WI38 (cell line): ENCODE data around the gene PIK3IP1.

ENCODE experiments used
- H3K4me3 ChIP-seq: 2 replicates; pipeline ENCODE4 v1.5.1; 2011; ENCODE audit warnings: low read depth, mild to moderate bottlenecking, control low read depth, low read length
- CTCF ChIP-seq: IDR thresholded peaks from 2 replicates; pipeline ENCODE4 v1.5.1; 2012; ENCODE audit warnings: low read depth, mild to moderate bottlenecking, control low read depth, low read length

The PIK3IP1 gene

GRCh38 chr22:31334329-31334728, 42.0 kb upstream of the PIK3IP1 start:
- no peak for TF ChIP-seq CTCF
- no peak overlapping the region for H3K4me3 ChIP-seq

GRCh38 chr22:31333641-31334040, 41.4 kb upstream of the PIK3IP1 start:
- no peak for TF ChIP-seq CTCF
- H3K4me3 ChIP-seq, result no peak overlapping the region

- no peak overlapping the region for H3K4me3 ChIP-seq
- no peak for TF ChIP-seq CTCF
Observed at GRCh38 chr22:31332886-31333285, 40.6 kb upstream of the PIK3IP1 start.

GRCh38 chr22:31332010-31332409, 39.7 kb upstream of the PIK3IP1 start:
- no peak for TF ChIP-seq CTCF
- no peak overlapping the region for H3K4me3 ChIP-seq

- no peak overlapping the region for H3K4me3 ChIP-seq
- TF ChIP-seq CTCF, result no peak
Observed at GRCh38 chr22:31329453-31330215, 37.3 kb upstream of the PIK3IP1 start.

- TF ChIP-seq CTCF, result no peak
- H3K4me3 ChIP-seq, result no peak overlapping the region
Observed at GRCh38 chr22:31329029-31329428, 36.7 kb upstream of the PIK3IP1 start.

- TF ChIP-seq CTCF, result no peak
- no peak overlapping the region for H3K4me3 ChIP-seq
Observed at GRCh38 chr22:31328544-31328960, 36.3 kb upstream of the PIK3IP1 start.
